Left ventricle myocardium inferior (tissue), 1 donor: Measurements from ENCODE around the gene LPGAT1. TPM values are rescaled to one million over a fixed set of nuclear protein-coding genes. Genes with fewer than 3 reads are reported as not detected.
"Not testable (repeated sequence)": the region's sequence is repeated elsewhere in the genome, so short reads cannot be mapped to it uniquely, and the experiment has no call there.

ENCODE experiments used
- DNase-seq: peaks from one replicate; pipeline ENCODE4 v3.0.0-alpha.2; 2020
- H3K27ac ChIP-seq: fragments of 200-600 bp; replicated peaks from 2 replicates; pipeline ENCODE4 v1.8.0; 2021
- H3K27me3 ChIP-seq: fragments of 200-600 bp; 2 replicates; pipeline ENCODE4 v1.8.0; 2021; ENCODE audit warnings: low read depth
- H3K36me3 ChIP-seq: fragments of 200-600 bp; 2 replicates; pipeline ENCODE4 v1.8.0; 2021
- H3K4me1 ChIP-seq: fragments of 200-600 bp; 2 replicates; pipeline ENCODE4 v1.8.0; 2021
- H3K4me3 ChIP-seq: fragments of 200-600 bp; 2 replicates; pipeline ENCODE4 v1.8.0; 2021; ENCODE audit warnings: mild to moderate bottlenecking, moderate library complexity
- H3K9me3 ChIP-seq: fragments of 200-600 bp; replicated peaks from 2 replicates; pipeline ENCODE4 v1.8.0; 2021
- intact Hi-C: fragments of 100-400 bp; cut with micrococcal nuclease; formaldehyde crosslinking; loops from one replicate; pipeline ENCODE4 v1.11.0; 2022
- total RNA-seq: library from RNA; stranded (reverse); fragmentation: NEBNext Ultra II Directional; extraction: Animal tissue kit (Norgen Biotek cat#: 25700); gene quantifications from one replicate; pipeline ENCODE4 v1.2.1, GENCODE V29; 2021
- TF ChIP-seq, protein P1 (sequence below): fragments of 200-600 bp; IDR thresholded peaks from 2 replicates; pipeline ENCODE4 v1.8.0; 2021; ENCODE audit warnings: antibody characterized with exemption, mild to moderate bottlenecking, borderline replicate concordance
- donor health status: DM: no; HTN: yes; CAD: no; lungs with severe emphysema.

LPGAT1 gene
- total RNA-seq, 1 donor from 2014 or later, result 24.9 TPM

DNA sequence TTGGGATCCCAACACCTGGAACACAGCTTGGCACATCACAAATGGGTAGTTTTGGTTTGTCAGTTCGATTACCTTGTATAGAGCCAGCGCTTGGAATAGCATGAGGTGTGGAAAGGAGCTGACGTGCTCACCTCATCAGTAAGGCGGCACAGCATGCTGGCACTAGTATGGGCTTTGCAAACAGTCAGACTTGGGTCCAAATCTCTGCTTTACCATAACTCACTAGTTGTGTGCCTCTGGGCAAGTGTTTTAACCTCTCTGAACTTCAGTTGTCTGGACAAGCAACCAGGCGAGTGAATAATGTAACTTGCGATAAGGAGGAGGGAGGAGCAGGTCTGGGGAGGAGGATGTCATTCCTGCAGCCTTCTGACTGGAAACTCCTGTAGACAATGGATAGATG lies 128.8 kb downstream of the LPGAT1 start:
- Histone ChIP-seq H3K9me3 (no peaks in the 10 kb centered on the region), H3K27me3 (peaks cover 7% of the 10 kb centered on the region), H3K4me1 (peaks cover 19% of the 10 kb centered on the region), H3K4me3 (no peak overlapping the region), H3K36me3 (no peaks in the 10 kb centered on the region), H3K27ac (no peak overlapping the region)
- TF ChIP-seq, protein P1, sequence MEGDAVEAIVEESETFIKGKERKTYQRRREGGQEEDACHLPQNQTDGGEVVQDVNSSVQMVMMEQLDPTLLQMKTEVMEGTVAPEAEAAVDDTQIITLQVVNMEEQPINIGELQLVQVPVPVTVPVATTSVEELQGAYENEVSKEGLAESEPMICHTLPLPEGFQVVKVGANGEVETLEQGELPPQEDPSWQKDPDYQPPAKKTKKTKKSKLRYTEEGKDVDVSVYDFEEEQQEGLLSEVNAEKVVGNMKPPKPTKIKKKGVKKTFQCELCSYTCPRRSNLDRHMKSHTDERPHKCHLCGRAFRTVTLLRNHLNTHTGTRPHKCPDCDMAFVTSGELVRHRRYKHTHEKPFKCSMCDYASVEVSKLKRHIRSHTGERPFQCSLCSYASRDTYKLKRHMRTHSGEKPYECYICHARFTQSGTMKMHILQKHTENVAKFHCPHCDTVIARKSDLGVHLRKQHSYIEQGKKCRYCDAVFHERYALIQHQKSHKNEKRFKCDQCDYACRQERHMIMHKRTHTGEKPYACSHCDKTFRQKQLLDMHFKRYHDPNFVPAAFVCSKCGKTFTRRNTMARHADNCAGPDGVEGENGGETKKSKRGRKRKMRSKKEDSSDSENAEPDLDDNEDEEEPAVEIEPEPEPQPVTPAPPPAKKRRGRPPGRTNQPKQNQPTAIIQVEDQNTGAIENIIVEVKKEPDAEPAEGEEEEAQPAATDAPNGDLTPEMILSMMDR, result no peak
- intact Hi-C loops, result no loop called here
- no peak for DNase-seq

DNA sequence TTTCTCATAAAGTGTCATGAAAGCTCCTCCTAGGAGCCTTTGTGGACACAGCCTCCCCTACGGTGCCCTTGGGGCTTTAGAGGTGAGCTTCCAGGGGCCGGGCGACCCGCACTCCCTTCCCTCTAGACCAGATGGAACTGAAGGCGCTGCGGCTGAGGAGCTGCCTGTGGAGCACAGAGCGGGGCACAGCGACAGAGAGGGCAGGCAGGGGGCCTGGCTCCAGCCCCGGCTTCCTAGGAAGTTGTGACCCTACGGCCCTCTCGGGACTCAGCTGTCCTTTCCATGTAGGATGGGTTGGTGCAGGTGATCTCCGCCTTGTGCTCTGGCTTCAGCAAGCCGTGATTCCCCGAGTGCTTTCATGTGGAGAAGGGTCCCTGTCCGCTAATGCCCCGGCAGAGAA lies 131.5 kb downstream of the LPGAT1 start:
- no peak for DNase-seq
- TF ChIP-seq, protein P1, result no peak
- no peaks in the 10 kb centered on the region for H3K9me3 ChIP-seq
- H3K27me3 ChIP-seq, result peaks cover 7% of the 10 kb centered on the region
- H3K4me1 ChIP-seq, result peaks cover 11% of the 10 kb centered on the region
- H3K27ac ChIP-seq, result no peak overlapping the region
- H3K36me3 ChIP-seq, result no peaks in the 10 kb centered on the region
- intact Hi-C loops, result loop anchor here (5.0 kb wide), 1 partner anchor 133 kb away; the partner anchor contains the start of gene LPGAT1
- H3K4me3 ChIP-seq, result peak overlapping the region; percentile 34

GRCh38 chr1:211698161-211699026 lies 132.2 kb downstream of the LPGAT1 start:
- H3K4me1 ChIP-seq, result peaks cover 11% of the 10 kb centered on the region
- H3K9me3 ChIP-seq, result no peaks in the 10 kb centered on the region
- H3K4me3 ChIP-seq, result peak overlapping the region; percentile 34
- DNase-seq, result peak; percentile 75
- intact Hi-C loops, result loop anchor here (5.0 kb wide), 1 partner anchor 134 kb away; the partner anchor contains the start of gene LPGAT1
- H3K36me3 ChIP-seq, result no peaks in the 10 kb centered on the region
- TF ChIP-seq, protein P1, result peak; percentile 97
- no peak overlapping the region for H3K27ac ChIP-seq
- peaks cover 7% of the 10 kb centered on the region for H3K27me3 ChIP-seq

DNA sequence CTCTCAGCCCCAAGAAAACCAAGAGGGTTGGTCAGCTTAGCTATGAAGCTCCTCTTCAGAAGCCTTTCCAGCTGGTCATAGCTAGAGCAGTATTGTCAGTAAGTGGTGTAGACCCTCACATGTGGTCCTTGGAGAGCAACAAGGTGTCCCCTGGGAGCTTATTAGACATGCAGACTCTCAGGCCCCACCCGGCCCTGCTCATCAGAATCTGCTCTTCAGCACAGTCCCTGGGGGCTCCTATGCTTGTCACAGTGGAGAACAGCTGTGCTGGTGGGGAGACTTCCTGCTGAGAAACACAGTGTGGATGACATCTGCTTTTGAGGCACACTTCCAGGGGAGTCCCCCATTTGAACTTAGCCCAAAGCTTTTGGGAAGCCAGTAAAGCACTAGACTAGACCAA lies 133.2 kb downstream of the LPGAT1 start:
- H3K4me3 ChIP-seq, result no peak overlapping the region
- no peak overlapping the region for H3K27ac ChIP-seq
- no peak for DNase-seq
- TF ChIP-seq, protein P1, result no peak
- no peaks in the 10 kb centered on the region for H3K36me3 ChIP-seq
- intact Hi-C loops, result loop anchor here (5.0 kb wide), 1 partner anchor 135 kb away; the partner anchor contains the start of gene LPGAT1
- H3K4me1 ChIP-seq, result peaks cover 11% of the 10 kb centered on the region
- H3K9me3 ChIP-seq, result no peaks in the 10 kb centered on the region
- H3K27me3 ChIP-seq, result peaks cover 7% of the 10 kb centered on the region

- Histone ChIP-seq H3K27ac (no peak overlapping the region), H3K4me1 (peaks cover 11% of the 10 kb centered on the region), H3K9me3 (no peaks in the 10 kb centered on the region), H3K4me3 (no peak overlapping the region), H3K27me3 (peaks cover 7% of the 10 kb centered on the region), H3K36me3 (no peaks in the 10 kb centered on the region)
- intact Hi-C loops, result loop anchor here (5.0 kb wide), 1 partner anchor 137 kb away; the partner anchor contains the start of gene LPGAT1
- no peak for DNase-seq
- TF ChIP-seq, protein P1, result no peak
Measured at GRCh38 chr1:211695135-211695816, 135.3 kb downstream of the LPGAT1 start.

DNA sequence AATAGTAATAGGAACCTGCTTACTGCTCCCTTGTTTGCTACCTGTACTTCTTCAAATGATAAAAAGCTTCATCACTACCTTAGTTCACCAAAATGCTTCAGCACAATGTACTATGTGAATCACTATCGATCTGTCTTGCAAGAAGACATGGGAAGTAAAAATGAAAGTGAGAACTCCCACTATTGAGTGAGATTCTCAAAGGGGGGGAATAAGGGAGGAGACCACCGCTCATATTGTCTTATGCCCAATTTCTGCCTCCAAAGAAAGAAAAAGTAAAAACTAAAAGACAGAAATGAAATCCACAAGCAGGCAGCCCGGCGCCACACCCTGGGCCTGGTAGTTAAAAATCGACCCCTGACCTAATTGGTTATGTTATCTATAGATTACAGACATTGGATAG lies 136.7 kb downstream of the LPGAT1 start:
- H3K27me3 ChIP-seq, H3K4me1 ChIP-seq, H3K4me3 ChIP-seq, intact Hi-C loops, H3K36me3 ChIP-seq, H3K27ac ChIP-seq, H3K9me3 ChIP-seq, DNase-seq: not testable (repeated sequence)
